Measurements from ENCODE around the gene QRICH1. TPM values are rescaled to one million over a fixed set of nuclear protein-coding genes. Genes with fewer than 3 reads are reported as not detected.

Gene QRICH1
- total and polyA plus RNA-seq, 3 donors from 2014 or later, result 126 to 287 (median 280) TPM

DNA sequence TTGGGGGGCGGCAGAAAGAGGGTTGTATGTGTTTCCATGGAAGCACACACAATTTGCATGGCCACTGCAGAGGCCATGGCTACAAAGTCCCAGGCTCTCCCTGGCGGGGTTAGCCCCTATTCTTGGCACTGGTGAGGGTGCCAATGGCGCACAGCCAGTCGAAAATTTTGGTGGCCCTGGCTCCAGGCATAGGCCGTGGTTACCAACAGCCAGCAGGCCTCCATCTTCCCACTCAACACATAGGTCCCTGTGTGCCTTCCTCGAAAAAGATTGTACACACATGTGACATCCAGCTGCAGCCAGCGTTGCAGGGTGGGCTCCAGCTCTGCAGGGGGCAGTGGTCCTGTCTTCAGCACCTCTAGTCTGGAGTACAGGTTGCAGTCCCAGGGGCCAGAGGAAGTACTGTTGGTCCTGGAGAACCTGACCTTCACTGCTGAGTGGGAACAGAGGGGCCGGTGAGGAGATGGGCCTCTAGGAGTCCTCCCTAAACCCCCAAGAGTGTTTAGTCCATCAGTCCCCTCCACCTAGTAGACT, 96.7 kb downstream of the QRICH1 start:
- H3K27ac ChIP-seq, result no peak overlapping the region
- no peaks in the 10 kb centered on the region for H3K9me3 ChIP-seq
- H3K4me3 ChIP-seq, result no peak overlapping the region
- H3K27me3 ChIP-seq, result no peaks in the 10 kb centered on the region
- intact Hi-C loops (cut with DNase I; ENCODE audit: low total_unique reads), result no loop called here
- no peaks in the 10 kb centered on the region for H3K4me1 ChIP-seq
- WGBS, 2 donors, result 77 to 100% methylated on average over 3 to 8 of the region's 8 CpGs
- DNase-seq, result no peak
- no peaks in the 10 kb centered on the region for H3K36me3 ChIP-seq (ENCODE audit: low read depth, missing control alignments)
- no peak for TF ChIP-seq POLR2A (IDR thresholded peaks at IDR 0.05)
- TF ChIP-seq, protein P1, sequence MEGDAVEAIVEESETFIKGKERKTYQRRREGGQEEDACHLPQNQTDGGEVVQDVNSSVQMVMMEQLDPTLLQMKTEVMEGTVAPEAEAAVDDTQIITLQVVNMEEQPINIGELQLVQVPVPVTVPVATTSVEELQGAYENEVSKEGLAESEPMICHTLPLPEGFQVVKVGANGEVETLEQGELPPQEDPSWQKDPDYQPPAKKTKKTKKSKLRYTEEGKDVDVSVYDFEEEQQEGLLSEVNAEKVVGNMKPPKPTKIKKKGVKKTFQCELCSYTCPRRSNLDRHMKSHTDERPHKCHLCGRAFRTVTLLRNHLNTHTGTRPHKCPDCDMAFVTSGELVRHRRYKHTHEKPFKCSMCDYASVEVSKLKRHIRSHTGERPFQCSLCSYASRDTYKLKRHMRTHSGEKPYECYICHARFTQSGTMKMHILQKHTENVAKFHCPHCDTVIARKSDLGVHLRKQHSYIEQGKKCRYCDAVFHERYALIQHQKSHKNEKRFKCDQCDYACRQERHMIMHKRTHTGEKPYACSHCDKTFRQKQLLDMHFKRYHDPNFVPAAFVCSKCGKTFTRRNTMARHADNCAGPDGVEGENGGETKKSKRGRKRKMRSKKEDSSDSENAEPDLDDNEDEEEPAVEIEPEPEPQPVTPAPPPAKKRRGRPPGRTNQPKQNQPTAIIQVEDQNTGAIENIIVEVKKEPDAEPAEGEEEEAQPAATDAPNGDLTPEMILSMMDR (IDR thresholded peaks at IDR 0.05), result no peak

DNA sequence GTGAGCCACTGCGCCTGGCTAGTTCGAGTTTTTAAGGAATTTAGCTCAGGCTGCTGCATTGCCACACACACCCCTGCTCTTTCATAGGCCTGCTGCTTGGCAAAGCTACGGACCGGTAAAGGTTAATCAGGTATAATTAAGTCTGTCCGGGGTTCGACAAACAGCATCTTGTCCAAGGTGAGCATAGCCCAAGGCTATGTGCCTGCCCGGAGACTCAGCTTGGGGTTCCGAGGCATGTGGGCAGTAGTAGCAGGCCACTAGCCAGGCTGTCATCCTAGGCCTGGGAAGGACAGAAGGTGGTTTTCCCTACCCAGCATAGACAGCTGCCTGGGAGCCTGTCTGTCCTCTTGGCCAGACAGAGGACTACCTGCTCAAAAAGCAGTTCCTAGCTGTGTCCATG, 97.2 kb downstream of the QRICH1 start:
- Histone ChIP-seq H3K36me3 (ENCODE audit: low read depth, missing control alignments) (no peaks in the 10 kb centered on the region), H3K27ac (no peak overlapping the region), H3K27me3 (no peaks in the 10 kb centered on the region), H3K9me3 (no peaks in the 10 kb centered on the region), H3K4me3 (no peak overlapping the region), H3K4me1 (peaks cover 5% of the 10 kb centered on the region)
- DNase-seq, result no peak
- no peak for TF ChIP-seq POLR2A (IDR thresholded peaks at IDR 0.05)
- TF ChIP-seq, protein P1 (IDR thresholded peaks at IDR 0.05), result no peak
- 92 to 94% methylated on average over 6 to 8 of the region's 8 CpGs for WGBS, 2 donors
- intact Hi-C loops (cut with DNase I; ENCODE audit: low total_unique reads), result no loop called here

DNA sequence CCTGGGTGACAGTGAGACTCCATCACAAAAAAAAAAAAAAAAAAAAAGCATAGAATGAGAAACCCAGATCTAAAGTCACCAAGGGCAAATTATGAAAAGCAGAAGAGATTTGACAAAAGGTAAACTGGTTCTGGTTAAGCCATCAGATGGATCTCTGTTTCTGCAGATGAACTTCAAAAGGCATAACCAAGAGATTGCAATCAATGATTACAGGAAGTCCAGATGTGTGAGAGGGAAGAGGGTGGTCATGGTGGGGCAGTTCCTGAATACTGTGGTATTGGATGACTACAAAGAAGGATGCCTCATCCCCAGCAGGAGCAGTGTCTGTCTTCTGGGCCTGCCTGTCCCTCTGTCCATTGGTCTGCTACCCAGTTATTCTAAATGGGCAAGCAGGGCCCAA, 100.0 kb downstream of the QRICH1 start:
- Histone ChIP-seq H3K36me3 (ENCODE audit: low read depth, missing control alignments) (no peaks in the 10 kb centered on the region), H3K4me3 (no peak overlapping the region), H3K9me3 (no peaks in the 10 kb centered on the region), H3K27me3 (no peaks in the 10 kb centered on the region), H3K4me1 (peaks cover 20% of the 10 kb centered on the region), H3K27ac (no peak overlapping the region)
- DNase-seq, result no peak
- intact Hi-C loops (cut with DNase I; ENCODE audit: low total_unique reads), result no loop called here
- TF ChIP-seq, protein P1 (IDR thresholded peaks at IDR 0.05), result no peak
- TF ChIP-seq POLR2A (IDR thresholded peaks at IDR 0.05), result no peak

DNA sequence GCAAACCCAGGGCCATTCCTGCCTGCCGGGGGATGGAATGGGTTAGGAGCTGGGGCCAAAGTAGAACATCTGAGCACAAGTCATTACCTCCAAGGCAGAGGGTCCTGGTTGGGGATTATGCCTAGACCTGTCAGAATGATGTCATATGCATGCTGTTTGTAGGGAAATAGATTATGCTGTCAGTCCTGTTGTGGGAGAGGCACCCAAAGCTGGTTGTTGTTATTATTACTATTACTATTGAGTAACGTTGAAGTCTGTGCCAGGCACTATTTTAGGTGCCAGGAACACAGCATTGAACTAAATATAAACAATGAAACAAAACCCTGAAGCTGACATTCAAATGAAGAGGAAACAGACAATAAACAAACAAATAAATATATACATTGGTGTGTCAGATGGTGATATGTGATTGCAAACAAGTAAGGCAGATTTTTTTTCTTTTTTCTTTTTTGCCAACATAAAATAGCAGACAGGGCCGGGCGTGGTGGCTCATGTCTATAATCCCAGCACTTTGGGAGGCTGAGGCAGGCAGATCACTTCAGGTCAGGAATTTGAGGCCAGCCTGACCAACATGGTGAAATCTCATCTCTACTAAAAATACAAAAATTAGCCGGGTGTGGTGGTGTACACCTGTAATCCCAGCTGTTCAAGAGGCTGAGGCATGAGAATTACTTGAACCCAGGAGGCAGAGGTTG, 101.9 kb downstream of the QRICH1 start:
- Histone ChIP-seq H3K4me1 (peaks cover 21% of the 10 kb centered on the region), H3K36me3 (ENCODE audit: low read depth, missing control alignments) (no peaks in the 10 kb centered on the region), H3K27ac (no peak overlapping the region), H3K9me3 (no peaks in the 10 kb centered on the region), H3K4me3 (no peak overlapping the region), H3K27me3 (no peaks in the 10 kb centered on the region)
- 78 to 82% methylated on average over 5 of the region's 5 CpGs for WGBS, 2 donors
- no peak for TF ChIP-seq POLR2A (IDR thresholded peaks at IDR 0.05)
- TF ChIP-seq, protein P1 (IDR thresholded peaks at IDR 0.05), result no peak
- intact Hi-C loops (cut with DNase I; ENCODE audit: low total_unique reads), result no loop called here
- no peak for DNase-seq

Measured in testis (tissue), 3 donors.